DOHH2 (cell line): Measurements from ENCODE around the gene SC5D.

Source experiments
- EZH2phosphoT487 ChIP-seq: fragments of 200-600 bp; sonication (generic); IDR thresholded peaks from 2 replicates; pipeline ENCODE4 v1.6.1; 2017; ENCODE audit warnings: borderline replicate concordance, mild to moderate bottlenecking, antibody characterized with exemption, low read length, moderate library complexity, mixed read lengths
- TF ChIP-seq, protein P1 (sequence below): fragments of 200-600 bp; sonication (generic); IDR thresholded peaks from one replicate; pipeline ENCODE4 v1.5.1; 2014; ENCODE audit warnings: antibody characterized with exemption, mild to moderate bottlenecking, low read depth, low read length; ENCODE audit not compliant: poor library complexity, severe bottlenecking

DNA sequence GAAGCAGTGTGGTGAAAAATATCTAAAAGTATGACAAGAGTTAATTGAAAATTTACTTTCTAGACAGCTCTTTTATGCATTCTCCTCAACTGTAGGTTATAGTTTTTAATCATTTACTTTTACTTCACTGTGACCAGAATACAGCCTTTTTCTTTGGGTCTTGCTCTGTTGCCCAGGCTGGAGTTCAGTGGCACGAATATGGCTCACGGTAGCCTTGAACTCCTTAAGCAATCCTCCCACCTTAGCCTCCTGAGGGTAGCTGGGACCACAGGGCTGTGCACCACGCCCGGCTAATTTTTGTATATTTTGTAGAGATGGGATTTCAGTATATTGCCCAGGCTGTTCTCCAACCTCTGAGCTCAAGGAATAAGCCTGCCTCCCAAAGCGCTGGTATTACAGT, 5.3 kb downstream of the SC5D start:
- TF ChIP-seq, protein P1, sequence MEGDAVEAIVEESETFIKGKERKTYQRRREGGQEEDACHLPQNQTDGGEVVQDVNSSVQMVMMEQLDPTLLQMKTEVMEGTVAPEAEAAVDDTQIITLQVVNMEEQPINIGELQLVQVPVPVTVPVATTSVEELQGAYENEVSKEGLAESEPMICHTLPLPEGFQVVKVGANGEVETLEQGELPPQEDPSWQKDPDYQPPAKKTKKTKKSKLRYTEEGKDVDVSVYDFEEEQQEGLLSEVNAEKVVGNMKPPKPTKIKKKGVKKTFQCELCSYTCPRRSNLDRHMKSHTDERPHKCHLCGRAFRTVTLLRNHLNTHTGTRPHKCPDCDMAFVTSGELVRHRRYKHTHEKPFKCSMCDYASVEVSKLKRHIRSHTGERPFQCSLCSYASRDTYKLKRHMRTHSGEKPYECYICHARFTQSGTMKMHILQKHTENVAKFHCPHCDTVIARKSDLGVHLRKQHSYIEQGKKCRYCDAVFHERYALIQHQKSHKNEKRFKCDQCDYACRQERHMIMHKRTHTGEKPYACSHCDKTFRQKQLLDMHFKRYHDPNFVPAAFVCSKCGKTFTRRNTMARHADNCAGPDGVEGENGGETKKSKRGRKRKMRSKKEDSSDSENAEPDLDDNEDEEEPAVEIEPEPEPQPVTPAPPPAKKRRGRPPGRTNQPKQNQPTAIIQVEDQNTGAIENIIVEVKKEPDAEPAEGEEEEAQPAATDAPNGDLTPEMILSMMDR, result no peak
- TF ChIP-seq EZH2phosphoT487, result no peak
